Tibial artery (tissue), 4 donors: ENCODE data around the gene CHRNA1.

Experiments
- DNase-seq, 2 donors: peaks; one replicate each; pipeline ENCODE4 v3.0.0-alpha.2; 2019
- H3K27ac ChIP-seq, 2 donors: fragments of 200-600 bp; sonication (generic) in 1 of 2; 1 replicate in 1 of 2; 2 replicates in 1 of 2; pipeline ENCODE4 v1.5.1; 2018 to 2019; ENCODE audit warnings: mild to moderate bottlenecking in 1 of 2
- H3K27me3 ChIP-seq, 2 donors: fragments of 200-600 bp; sonication (generic) in 1 of 2; one replicate each; pipeline versions ENCODE4 v1.5.1 to v1.6.0; 2016 to 2019
- H3K36me3 ChIP-seq, 3 donors: fragments of 200-600 bp; sonication (generic) in 2 of 3; one replicate each; pipeline ENCODE4 v1.5.1; 2016 to 2019; ENCODE audit warnings: mild to moderate bottlenecking in 2 of 3
- H3K4me1 ChIP-seq, 4 donors: fragments of 200-600 bp; sonication (generic) in 2 of 4; 1 replicate in 3 of 4; 2 replicates in 1 of 4; pipeline ENCODE4 v1.5.1; 2016 to 2019
- H3K4me3 ChIP-seq, 2 donors: fragments of 200-600 bp; sonication (generic) in 1 of 2; 1 replicate in 1 of 2; 2 replicates in 1 of 2; pipeline ENCODE4 v1.5.1; 2018 to 2019; ENCODE audit warnings: mild to moderate bottlenecking in 2 of 2
- H3K9me3 ChIP-seq, 3 donors: fragments of 200-600 bp; sonication (generic) in 1 of 3; one replicate each; pipeline ENCODE4 v1.5.1; 2016 to 2019
- intact Hi-C: fragments of 100-400 bp; cut with DNase I; formaldehyde crosslinking; loops from one replicate; pipeline ENCODE4 v1.15.0; 2023; ENCODE audit warnings: low total_unique reads
- TF ChIP-seq, protein P1 (sequence below), 2 experiments: fragments of 200-600 bp in 1 of 2; fragments of 450-650 bp in 1 of 2; IDR thresholded peaks; one replicate each; pipeline ENCODE4 v1.5.1; 2017 to 2019; ENCODE audit warnings: antibody characterized with exemption in 2 of 2, mild to moderate bottlenecking in 1 of 2, moderate library complexity in 1 of 2

Gene CHRNA1

DNA sequence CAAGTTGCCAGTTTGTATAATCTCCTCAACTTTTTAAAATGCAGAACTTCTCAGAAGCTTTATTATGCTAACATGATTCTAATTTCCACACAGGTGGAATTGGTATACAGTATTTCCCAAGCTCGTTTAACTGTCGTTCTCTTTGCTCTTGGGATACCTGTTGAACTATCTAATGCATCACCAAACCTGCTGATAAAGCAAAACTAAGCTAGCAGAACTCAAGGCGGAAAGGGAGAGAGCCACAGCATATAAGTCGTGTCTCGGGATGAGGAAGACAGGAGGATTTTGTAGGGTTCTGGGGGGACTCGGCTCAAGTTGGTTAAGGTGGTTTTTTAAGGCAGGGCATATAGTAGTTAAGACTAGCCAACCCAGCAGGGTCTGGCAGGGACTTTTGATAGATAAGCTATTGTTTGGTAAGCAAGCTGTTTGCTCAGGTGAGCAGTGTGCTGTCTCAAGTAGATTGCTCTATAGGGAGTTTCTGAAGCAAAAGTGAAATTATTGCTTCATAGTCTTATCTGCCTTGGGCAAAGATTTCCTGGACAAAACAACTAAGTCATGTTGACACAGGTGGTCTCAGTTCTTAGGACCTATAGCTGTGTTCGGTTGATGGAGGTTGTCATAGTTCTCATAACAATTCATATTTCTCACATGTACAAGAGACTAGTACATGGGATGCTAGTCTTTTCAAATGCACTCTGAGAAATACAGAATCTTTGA, 28.2 kb upstream of the CHRNA1 start:
- TF ChIP-seq, protein P1, sequence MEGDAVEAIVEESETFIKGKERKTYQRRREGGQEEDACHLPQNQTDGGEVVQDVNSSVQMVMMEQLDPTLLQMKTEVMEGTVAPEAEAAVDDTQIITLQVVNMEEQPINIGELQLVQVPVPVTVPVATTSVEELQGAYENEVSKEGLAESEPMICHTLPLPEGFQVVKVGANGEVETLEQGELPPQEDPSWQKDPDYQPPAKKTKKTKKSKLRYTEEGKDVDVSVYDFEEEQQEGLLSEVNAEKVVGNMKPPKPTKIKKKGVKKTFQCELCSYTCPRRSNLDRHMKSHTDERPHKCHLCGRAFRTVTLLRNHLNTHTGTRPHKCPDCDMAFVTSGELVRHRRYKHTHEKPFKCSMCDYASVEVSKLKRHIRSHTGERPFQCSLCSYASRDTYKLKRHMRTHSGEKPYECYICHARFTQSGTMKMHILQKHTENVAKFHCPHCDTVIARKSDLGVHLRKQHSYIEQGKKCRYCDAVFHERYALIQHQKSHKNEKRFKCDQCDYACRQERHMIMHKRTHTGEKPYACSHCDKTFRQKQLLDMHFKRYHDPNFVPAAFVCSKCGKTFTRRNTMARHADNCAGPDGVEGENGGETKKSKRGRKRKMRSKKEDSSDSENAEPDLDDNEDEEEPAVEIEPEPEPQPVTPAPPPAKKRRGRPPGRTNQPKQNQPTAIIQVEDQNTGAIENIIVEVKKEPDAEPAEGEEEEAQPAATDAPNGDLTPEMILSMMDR (IDR thresholded peaks at IDR 0.05) = no peak
- DNase-seq = no peak
- Histone ChIP-seq H3K27ac (no peak overlapping the region), H3K4me3 (no peak overlapping the region), H3K9me3 (no peaks in the 10 kb centered on the region), H3K4me1 (no peaks in the 10 kb centered on the region), H3K36me3 (no peaks in the 10 kb centered on the region), H3K27me3 (no peaks in the 10 kb centered on the region)
- intact Hi-C loops = no loop called here

DNA sequence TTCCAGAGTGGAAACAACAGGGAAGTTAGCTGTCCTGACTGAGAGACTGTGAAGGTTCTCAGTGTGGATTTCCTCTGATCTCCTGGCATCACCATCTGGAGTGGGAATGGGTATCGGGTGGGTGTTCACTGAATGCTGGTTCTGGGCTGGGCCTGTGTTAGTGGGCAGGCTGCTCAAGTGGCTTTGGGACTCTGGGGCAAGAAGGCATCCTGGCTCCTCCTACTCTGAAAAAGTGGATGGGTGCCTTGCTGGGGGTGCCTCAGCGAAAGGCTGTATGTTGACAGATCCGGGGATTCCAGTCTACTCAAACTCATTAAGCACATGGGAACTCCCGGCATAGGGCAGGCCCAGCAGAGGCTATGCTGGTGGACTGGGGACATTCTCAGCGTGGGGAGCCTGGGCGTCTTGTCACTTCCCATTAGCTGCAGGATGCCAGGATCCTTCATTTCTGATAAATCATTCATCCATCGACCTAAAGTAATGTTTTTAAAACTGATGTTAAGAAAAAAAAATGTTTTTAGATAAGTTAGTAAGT, 27.5 kb upstream of the CHRNA1 start:
- no peaks in the 10 kb centered on the region for H3K36me3 ChIP-seq
- DNase-seq = no peak
- H3K27ac ChIP-seq = no peak overlapping the region
- H3K27me3 ChIP-seq = no peaks in the 10 kb centered on the region
- intact Hi-C loops = no loop called here
- H3K4me3 ChIP-seq = no peak overlapping the region
- TF ChIP-seq, protein P1 (IDR thresholded peaks at IDR 0.05) = no peak
- no peaks in the 10 kb centered on the region for H3K4me1 ChIP-seq
- H3K9me3 ChIP-seq = no peaks in the 10 kb centered on the region

DNA sequence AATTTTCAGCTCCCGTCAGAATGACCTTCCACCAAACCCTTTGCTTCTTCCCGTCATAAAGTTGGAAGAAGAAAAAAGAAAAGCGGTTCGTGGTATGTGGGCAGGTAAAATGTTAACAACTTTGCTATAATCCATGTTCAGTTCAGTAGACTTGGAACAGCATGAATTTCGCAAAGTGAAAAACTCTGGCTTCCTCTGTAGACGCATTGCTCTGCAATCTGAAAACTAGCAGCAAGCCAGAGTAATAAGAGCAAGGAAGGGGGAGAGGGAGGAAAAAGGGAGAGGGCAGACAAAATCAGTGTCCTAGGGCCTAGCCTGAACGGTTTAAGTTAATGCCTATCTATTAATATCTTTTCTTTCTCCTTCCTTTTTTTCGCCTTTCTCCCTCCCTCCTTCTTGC, 26.7 kb upstream of the CHRNA1 start:
- no peak for DNase-seq

DNA sequence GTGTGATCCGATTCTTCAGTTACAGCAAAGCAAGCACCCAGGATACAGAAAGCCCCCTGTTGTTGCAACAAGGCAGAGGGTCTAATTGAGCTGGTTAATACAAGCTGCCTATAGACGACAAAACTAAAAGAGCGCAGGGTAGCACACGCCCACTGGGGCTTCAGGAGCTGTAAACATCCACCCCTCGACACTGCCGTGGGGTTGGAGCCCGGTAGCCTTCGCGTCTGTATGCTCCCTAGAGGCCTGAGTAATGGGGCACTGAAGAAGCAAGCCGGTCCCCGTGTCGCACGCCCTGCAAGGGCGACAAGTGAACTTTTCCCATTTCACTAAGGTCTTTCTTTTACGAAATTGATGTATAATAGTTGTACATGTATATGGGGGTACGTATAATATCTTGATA, 24.7 kb upstream of the CHRNA1 start:
- Histone ChIP-seq H3K27ac (no peak overlapping the region), H3K9me3 (no peaks in the 10 kb centered on the region), H3K36me3 (no peaks in the 10 kb centered on the region), H3K4me3 (no peak overlapping the region), H3K4me1 (no peaks in the 10 kb centered on the region), H3K27me3 (no peaks in the 10 kb centered on the region)
- DNase-seq = no peak
- TF ChIP-seq, protein P1 (IDR thresholded peaks at IDR 0.05) = no peak
- intact Hi-C loops = no loop called here

More for the DNA sequence above, 26.7 kb upstream of the CHRNA1 start:
- no peak overlapping the region for H3K4me3 ChIP-seq
- TF ChIP-seq, protein P1 (IDR thresholded peaks at IDR 0.05) = no peak
- no peaks in the 10 kb centered on the region for H3K4me1 ChIP-seq
- H3K36me3 ChIP-seq = no peaks in the 10 kb centered on the region
- H3K9me3 ChIP-seq = no peaks in the 10 kb centered on the region
- no peak overlapping the region for H3K27ac ChIP-seq
- H3K27me3 ChIP-seq = no peaks in the 10 kb centered on the region
- intact Hi-C loops = no loop called here

GRCh38 chr2:174788291-174788929, 24.1 kb upstream of the CHRNA1 start:
- Histone ChIP-seq H3K27ac (no peak overlapping the region), H3K4me3 (no peak overlapping the region)
- DNase-seq = no peak

More at GRCh38 chr2:174788291-174788929, 24.1 kb upstream of the CHRNA1 start:
- no peaks in the 10 kb centered on the region for H3K4me1 ChIP-seq
- H3K27me3 ChIP-seq = no peaks in the 10 kb centered on the region
- TF ChIP-seq, protein P1 (IDR thresholded peaks at IDR 0.05) = no peak
- H3K9me3 ChIP-seq = no peaks in the 10 kb centered on the region
- no peaks in the 10 kb centered on the region for H3K36me3 ChIP-seq
- intact Hi-C loops = no loop called here
